Gastroesophageal sphincter (tissue), 3 donors: ENCODE data around the gene PI4KB.

Experiments used
- EP300 ChIP-seq: sonication (generic); formaldehyde crosslinking; IDR thresholded peaks from one replicate; pipeline ENCODE4 v1.6.1; 2017; ENCODE audit warnings: antibody characterized with exemption, mild to moderate bottlenecking
- POLR2A ChIP-seq, 2 donors: fragments of 450-650 bp; IDR thresholded peaks; one replicate each; pipeline ENCODE4 v1.6.1; 2017; ENCODE audit warnings: antibody characterized with exemption in 2 of 2, mild to moderate bottlenecking in 2 of 2, moderate library complexity in 1 of 2
- POLR2AphosphoS5 ChIP-seq: sonication (generic); formaldehyde crosslinking; IDR thresholded peaks from one replicate; pipeline ENCODE4 v1.6.1; 2017; ENCODE audit warnings: antibody characterized with exemption
- TF ChIP-seq, protein P1 (sequence below), 4 experiments: fragments of 200-600 bp in 2 of 4; fragments of 450-650 bp in 2 of 4; sonication (generic) in 1 of 4; IDR thresholded peaks; one replicate each; pipeline ENCODE4 v1.5.1; 2017 to 2019; ENCODE audit warnings: antibody characterized with exemption in 4 of 4, mild to moderate bottlenecking in 2 of 4, moderate library complexity in 2 of 4

DNA sequence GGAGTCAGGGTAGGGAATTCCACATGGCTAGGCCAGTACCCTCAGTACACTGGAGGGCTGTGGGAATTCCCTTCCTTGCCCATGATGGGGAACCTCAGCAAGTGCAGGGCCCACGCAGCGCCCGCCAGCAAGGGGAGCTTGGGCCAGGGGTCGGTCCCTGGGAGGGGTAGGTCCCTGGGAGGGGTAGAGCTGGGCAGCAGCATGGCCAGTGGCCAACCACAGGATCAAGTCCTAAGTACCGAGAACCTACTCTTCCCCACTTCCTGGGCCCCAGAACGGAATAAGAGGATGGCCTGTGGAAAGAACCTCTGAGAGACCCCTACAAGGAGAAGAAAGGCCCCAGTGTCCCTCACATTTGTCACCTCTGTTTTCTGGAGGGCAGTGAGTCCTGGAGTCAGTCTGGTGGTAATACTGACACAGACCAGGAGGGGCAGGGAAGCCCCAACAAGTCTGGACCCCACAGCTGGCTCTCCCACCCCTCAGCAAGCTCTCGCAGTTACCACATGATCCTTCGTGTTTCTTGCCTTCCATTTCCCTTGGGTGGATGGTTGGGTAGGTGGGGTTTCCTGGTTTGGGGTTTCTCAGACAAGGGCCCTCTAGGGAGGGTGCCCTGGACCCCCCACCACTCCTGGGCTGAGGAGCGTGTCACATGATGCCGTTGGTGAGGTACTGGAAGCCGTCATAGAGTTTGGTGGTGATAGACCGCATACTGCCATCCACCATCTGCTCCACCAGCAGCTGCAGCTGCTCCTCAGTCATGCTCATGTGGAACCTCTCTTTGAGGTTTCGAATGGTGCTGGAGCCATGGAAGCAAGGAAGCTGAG, 34.8 kb downstream of the PI4KB start:
- TF ChIP-seq, protein P1, sequence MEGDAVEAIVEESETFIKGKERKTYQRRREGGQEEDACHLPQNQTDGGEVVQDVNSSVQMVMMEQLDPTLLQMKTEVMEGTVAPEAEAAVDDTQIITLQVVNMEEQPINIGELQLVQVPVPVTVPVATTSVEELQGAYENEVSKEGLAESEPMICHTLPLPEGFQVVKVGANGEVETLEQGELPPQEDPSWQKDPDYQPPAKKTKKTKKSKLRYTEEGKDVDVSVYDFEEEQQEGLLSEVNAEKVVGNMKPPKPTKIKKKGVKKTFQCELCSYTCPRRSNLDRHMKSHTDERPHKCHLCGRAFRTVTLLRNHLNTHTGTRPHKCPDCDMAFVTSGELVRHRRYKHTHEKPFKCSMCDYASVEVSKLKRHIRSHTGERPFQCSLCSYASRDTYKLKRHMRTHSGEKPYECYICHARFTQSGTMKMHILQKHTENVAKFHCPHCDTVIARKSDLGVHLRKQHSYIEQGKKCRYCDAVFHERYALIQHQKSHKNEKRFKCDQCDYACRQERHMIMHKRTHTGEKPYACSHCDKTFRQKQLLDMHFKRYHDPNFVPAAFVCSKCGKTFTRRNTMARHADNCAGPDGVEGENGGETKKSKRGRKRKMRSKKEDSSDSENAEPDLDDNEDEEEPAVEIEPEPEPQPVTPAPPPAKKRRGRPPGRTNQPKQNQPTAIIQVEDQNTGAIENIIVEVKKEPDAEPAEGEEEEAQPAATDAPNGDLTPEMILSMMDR (IDR thresholded peaks at IDR 0.05) = no peak
- no peak for TF ChIP-seq POLR2A (IDR thresholded peaks at IDR 0.05)
- no peak for TF ChIP-seq POLR2AphosphoS5
- TF ChIP-seq EP300 = no peak
